ENCODE data around the gene HACL1. TPM values are rescaled to one million over a fixed set of nuclear protein-coding genes. Genes with fewer than 3 reads are reported as not detected.
"Not testable (repeated sequence)": the region's sequence is repeated elsewhere in the genome, so short reads cannot be mapped to it uniquely, and the experiment has no call there.

HACL1 gene
- total RNA-seq, 4 donors from 2014 or later, result 19.8 to 26.4 (median 21.1) TPM

DNA sequence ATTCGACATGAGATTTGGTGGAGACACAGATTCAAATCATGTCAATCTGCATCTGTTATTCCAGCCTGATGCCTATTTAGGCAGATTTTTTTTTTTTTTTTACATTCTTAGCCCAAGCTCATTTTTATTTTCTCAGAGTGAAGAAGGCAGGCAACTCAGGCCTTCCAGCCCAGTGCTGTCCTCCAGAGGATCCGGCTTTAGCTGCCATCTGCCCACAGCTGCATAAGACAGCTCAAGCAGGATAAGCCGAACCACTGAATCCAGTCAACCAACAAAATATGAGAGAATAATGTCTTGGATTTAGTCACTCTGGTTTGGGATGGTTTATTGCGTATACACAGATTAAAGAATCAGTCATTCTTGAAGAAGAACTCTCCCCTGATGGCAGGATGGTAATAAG is 60.0 kb downstream of the HACL1 start:
- TF ChIP-seq, protein P1, sequence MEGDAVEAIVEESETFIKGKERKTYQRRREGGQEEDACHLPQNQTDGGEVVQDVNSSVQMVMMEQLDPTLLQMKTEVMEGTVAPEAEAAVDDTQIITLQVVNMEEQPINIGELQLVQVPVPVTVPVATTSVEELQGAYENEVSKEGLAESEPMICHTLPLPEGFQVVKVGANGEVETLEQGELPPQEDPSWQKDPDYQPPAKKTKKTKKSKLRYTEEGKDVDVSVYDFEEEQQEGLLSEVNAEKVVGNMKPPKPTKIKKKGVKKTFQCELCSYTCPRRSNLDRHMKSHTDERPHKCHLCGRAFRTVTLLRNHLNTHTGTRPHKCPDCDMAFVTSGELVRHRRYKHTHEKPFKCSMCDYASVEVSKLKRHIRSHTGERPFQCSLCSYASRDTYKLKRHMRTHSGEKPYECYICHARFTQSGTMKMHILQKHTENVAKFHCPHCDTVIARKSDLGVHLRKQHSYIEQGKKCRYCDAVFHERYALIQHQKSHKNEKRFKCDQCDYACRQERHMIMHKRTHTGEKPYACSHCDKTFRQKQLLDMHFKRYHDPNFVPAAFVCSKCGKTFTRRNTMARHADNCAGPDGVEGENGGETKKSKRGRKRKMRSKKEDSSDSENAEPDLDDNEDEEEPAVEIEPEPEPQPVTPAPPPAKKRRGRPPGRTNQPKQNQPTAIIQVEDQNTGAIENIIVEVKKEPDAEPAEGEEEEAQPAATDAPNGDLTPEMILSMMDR (IDR thresholded peaks at IDR 0.05), result no peak
- no peak for DNase-seq (ENCODE audit: low spot score)
- no peak for ATAC-seq (ENCODE audit: low FRiP score)

DNA sequence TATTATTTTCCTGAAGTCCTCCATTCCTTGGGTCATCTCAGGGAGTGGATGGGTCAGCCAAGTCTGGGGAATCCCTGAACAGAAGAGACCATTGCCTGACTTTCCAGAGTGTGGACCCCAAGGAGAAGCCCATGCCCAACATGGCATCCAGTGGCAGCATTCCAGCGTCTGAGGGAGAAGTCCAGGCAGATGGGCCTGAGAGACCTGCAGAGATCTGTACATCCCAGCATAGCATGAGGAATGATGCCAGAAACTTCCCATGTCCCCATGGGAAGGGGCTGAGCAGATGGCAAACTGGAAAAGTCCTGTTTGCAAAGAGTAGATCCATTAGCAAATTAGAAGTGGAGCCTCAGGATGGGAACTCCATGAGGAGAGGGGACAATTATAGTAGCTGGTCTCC is 62.3 kb downstream of the HACL1 start:
- ATAC-seq (ENCODE audit: low FRiP score), result no peak
- TF ChIP-seq, protein P1 (IDR thresholded peaks at IDR 0.05), result no peak
- no peak for DNase-seq (ENCODE audit: low spot score)

DNA sequence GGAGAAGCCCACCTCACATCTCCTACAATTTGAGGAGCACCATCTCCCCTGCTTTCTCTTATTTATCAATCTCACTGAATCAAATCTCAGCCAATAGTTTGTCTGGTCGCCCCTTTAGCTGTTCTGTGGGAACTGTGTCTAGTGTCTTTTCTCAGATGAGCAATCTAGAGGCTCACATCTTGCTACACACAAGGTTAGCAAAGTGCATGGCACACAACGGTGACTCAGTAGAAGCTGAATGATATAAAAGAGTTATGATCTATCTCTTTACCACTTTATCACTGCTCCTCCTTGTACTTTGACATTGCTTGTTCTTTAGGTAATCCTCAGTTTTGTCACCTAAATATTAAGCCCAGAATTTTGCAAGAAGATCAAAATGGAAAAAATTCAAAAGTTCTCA is 63.0 kb downstream of the HACL1 start:
- ATAC-seq (ENCODE audit: low FRiP score) (no peak), DNase-seq (ENCODE audit: low spot score) (no peak)
- TF ChIP-seq, protein P1 (IDR thresholded peaks at IDR 0.05), result no peak

DNA sequence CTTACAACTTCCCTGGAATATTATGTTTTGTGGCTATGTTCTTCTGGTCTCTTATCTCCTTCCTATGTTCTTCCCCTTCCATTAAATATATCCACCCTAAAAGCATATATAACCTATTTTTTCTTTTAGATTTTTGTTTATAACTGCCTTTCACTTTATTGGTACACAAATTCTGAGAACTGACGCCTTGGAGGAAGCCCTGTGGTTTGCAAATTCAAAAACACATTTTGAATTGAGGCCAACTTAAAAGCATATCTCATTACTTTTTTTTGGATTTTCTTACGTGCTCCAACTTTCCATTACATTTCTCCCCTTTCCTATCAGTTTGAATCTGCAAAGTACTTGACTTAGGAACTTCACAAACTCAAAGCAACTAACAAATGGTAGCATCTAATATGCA is 64.5 kb downstream of the HACL1 start:
- TF ChIP-seq, protein P1 (IDR thresholded peaks at IDR 0.05), result no peak
- DNase-seq (ENCODE audit: low spot score), result no peak
- no peak for ATAC-seq (ENCODE audit: low FRiP score)

DNA sequence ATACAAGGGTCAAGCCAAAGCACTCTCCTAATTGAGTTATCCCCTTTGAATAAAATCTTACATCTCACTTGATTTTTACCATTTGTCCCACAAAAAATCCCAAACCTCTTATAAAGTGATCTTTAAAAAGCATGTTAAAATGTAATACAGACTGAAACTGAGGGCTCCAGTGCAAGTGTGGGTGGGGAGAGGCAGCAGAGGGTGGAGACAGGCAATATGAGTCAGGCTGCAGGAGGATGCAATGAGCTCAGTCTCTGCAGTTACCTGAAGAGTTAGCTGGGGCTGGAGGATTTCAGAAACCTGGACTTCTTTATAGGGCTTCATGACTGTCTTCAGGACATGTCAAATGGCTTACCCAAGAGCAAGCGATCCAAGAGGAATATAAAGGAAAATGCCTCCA is 65.6 kb downstream of the HACL1 start:
- TF ChIP-seq, protein P1 (IDR thresholded peaks at IDR 0.05), result no peak
- DNase-seq (ENCODE audit: low spot score), result no peak
- ATAC-seq (ENCODE audit: low FRiP score), result peak; percentile 55

DNA sequence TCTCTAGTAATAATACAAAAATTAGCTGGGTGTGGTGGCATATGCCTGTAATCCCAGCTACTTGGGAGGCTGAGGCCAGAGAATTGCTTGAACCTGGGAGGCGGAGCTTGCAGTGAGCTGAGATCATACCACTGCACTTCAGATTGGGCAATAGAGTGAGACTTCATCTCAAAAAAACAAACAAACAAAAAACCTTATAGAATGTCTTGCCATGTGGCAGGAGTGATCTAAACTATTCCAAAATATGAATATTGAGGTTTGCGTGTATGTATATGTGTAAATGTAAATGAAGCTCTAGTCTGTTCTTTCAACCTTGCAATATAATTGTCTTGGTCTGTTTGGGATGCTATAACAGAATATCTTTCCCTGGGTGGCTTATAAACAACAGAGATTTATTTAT is 68.8 kb downstream of the HACL1 start:
- ATAC-seq (ENCODE audit: low FRiP score); DNase-seq (ENCODE audit: low spot score): not testable (repeated sequence)

DNA sequence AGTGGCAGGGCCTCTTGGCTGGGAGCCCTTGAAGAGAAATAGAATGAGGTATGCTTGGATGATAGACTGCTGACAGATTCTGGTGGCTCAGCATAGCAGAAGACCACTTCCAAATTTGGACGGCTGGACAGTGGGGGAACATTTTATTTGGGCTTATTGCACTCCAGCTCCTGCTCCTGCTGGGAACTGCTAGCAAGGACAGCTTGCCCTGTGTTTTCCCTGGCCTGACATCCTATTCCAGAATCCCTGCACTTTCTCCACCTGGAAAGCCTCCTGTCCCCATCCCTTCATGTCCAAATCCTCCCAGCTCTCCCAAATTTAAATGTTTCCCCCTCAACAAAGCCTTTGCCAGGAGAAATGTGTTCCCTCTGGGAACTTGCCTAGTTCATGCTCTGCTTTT is 70.0 kb downstream of the HACL1 start:
- no peak for DNase-seq (ENCODE audit: low spot score)
- ATAC-seq (ENCODE audit: low FRiP score), result no peak
- TF ChIP-seq, protein P1 (IDR thresholded peaks at IDR 0.05), result no peak

Measured in omental fat pad (tissue), 4 donors.